ENCODE results near the gene TMLHE. TPM values are rescaled to one million over a fixed set of nuclear protein-coding genes. Genes with fewer than 3 reads are reported as not detected.
A peak's percentile ranks its signal among the peaks of the same experiment; 100 is the strongest.
"Not testable (repeated sequence)": the region's sequence is repeated elsewhere in the genome, so short reads cannot be mapped to it uniquely, and the experiment has no call there.

The TMLHE gene
- polyA plus RNA-seq: 10 to 100 TPM in 1 of 3 donors, 1 to 10 TPM in 2; 6.3 to 16.1 (median 9.3) TPM

DNA sequence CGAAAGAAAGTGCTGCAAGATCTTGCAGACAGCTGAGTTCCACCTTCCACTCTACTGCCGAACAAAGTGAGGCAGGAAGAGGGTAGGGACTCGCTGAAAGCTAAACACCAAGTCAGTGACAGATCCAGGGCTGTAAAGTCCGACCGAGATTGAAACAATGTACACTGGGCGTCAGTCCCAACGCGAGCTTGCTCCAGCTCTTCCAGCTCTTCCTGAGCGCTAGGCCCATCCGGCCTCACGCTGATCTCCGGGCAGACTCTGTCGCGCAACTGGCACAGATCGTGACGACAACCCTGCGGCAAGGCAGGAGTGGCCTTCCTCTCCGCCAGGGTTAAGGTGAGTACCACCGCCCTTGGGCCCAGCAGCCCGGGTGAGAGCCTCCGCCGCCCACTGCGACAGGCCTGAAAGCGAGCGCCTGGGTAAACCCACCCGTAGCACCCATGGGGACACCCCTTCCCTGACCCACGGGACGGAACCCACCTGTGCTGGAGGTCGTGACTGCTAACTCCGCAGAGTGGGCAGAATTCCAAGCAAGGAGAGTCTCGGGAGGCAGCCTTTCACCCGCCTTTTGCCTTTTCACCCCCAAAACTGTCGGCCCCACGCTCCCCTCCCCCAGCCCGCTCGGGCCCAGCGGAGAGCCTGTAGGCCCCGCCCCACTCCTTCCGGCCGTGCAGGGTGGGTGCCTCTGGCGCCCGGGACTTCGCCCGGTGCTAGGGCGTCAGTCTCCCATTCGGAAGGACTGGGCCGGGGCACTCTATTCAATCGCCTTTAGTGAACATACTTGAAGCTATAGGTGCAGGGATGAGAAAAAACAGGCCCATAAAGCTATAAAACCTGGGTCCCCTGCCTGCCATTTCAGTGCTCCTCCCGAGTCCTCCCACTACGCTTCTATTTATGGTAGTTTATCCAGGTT, at the start of gene TMLHE, which contains the start of gene SPRY3:
TSS of gene TMLHE (minus strand) at position 641 of the 913 bp plus-strand sequence. CDS start 67,676 bp downstream, outside the sequence.
TSS of gene SPRY3 (plus strand) at position 275 of the 913 bp plus-strand sequence.
- H3K27ac ChIP-seq (ENCODE audit: low read depth, low read length): peak within 1 kb of the TSS; percentile 81
- WGBS, 3 donors: 1 to 23% (median 1%) methylated on average over 37 to 50 of the region's 50 CpGs

DNA sequence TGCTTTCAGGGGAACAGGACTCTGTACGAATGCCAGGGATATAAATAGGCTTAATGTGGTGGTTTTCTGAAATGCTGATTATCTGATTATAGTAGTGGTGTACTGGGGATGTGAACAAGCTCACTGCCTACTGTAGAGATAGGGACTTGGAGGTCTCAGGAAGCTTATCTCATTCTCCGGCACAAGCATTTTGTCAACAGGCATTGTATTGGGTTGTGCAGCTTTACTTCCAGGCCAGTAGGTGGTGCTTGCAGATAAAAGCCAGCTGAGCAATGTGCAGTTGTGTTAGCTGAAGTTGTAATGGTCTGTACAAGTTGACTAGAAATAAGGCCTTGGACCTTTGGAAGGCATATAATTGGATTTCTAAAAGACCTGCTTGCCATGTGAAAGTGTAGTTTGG, 49.5 kb upstream of the TMLHE start:
- WGBS, 3 donors: 47 to 74% (median 56%) methylated on average over 2 of the region's 2 CpGs
- H3K27ac ChIP-seq (ENCODE audit: low read depth, low read length): no peak overlapping the region

GRCh38 chrX:155645180-155645579, 32.4 kb upstream of the TMLHE start:
- 78 to 100% (median 95%) methylated on average over 2 of the region's 2 CpGs for WGBS, 3 donors
- no peak overlapping the region for H3K27ac ChIP-seq (ENCODE audit: low read depth, low read length)

DNA sequence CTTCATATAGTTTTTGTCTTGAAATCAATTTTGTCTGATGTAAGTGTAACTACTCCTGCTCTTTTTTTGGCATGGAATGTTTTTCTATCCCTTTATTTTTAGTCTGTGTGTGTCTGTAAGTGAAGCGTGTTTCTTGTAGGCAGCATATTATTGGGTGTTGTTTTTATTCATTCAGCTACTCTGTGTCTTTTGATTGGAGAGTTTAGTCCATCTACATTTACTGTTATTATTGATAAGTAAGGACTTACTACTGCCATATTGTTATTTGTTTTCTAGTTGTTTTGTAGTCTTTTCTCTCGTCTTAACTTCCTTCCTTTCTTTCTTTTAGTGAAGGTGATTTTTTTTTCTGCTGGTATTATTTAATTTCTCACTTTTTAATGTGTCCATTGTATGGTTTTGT, 30.5 kb upstream of the TMLHE start:
- WGBS, 3 donors: 68 to 88% (median 84%) methylated on average over 2 of the region's 2 CpGs
- H3K27ac ChIP-seq (ENCODE audit: low read depth, low read length): no peak overlapping the region

DNA sequence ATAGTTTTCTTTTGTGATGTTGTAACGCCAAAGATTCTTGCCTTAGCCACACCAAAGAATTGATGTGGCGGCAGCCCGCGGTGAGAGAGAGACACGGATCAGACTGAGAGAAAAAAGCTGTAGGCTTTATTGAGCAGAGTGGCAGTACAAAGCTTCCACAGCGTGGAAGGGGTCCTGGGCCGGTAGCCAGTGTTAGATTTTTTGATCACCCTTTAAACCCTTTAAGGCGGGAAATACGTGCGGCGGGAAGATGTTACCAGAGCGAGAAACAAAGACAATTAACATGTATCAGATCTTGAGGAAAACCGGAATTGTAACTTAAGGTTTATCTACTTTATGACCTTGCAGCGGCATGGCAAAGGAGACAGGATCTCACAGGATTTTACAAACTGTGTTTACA, 28.6 kb upstream of the TMLHE start:
- H3K27ac ChIP-seq (ENCODE audit: low read depth, low read length): not testable (repeated sequence)
- 40 to 55% (median 48%) methylated on average over 14 of the region's 14 CpGs for WGBS, 3 donors

DNA sequence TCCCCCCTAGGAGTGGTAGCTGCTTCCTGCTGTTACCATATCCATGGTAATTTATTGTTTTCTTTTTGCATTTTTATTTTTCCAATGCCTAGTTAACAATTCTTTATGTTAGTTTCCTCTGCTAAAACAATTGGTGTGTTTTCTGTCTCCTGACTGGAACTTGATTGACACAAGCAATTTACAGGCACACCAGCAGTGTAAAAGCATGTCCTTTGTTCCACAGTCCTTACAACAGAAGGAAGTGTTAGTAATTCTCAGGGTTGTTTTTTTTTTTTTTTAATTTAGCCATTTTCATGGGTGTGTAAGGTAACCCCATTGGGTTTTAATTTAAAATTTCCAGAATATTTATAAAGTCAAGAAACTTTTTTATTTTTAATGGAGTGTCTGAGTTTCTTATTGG, 25.0 kb upstream of the TMLHE start:
- no peak overlapping the region for H3K27ac ChIP-seq (ENCODE audit: low read depth, low read length)

GRCh38 chrX:155635019-155635418, 22.3 kb upstream of the TMLHE start:
- WGBS, 3 donors: 95 to 100% (median 96%) methylated on average over 1 of the region's 1 CpG
- H3K27ac ChIP-seq (ENCODE audit: low read depth, low read length): not testable (repeated sequence)

DNA sequence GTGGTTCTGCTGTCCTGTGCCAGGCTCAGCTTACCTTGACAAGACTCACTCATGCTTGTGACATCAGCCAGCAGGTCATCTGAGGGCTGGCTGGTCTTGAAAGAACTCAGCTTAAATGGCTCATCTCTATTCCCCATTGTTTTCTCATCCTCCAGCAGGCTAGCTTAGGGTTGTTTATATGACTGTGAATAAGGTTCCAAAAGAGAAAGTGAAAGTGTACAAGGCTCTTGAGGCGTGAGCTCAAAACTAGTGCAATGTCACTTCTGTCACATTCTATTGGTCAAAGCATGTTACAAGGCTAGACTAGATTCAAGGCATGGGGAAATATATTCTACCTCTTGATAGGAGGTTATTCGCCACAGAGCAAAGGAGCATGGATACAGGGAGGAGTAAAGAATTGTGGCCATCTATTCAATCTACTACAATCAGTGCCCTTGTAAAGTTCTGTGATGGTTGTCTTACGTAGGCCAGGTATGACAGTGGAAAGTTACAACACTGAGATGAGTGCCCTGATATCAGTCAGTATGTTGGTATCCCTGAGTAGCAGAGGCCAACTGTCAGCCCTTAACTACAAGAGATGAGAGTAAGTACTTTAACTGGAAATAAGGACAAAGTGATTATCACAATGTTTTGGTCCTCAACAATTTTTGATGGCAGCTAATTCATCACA, 19.8 kb upstream of the TMLHE start:
- WGBS, 3 donors: 55 to 91% (median 59%) methylated on average over 3 of the region's 3 CpGs
- H3K27ac ChIP-seq (ENCODE audit: low read depth, low read length): no peak overlapping the region

DNA sequence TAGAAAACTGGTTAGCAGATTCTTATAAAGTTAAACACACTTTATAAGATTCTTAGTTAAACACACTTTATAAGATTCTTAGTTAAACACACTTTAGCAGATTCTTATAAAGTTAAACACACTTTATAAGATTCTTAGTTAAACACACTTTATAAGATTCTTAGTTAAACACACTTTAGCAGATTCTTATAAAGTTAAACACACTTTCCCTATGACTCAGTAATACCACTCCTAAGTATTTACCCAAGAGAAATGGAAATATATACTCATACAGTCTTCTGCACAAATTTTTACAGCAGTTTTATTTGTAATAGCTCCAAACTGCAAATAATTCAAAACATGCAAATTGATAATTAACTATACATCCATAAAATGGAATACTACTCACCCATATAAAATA, 7.4 kb upstream of the TMLHE start:
- not testable (repeated sequence) for H3K27ac ChIP-seq (ENCODE audit: low read depth, low read length)

DNA sequence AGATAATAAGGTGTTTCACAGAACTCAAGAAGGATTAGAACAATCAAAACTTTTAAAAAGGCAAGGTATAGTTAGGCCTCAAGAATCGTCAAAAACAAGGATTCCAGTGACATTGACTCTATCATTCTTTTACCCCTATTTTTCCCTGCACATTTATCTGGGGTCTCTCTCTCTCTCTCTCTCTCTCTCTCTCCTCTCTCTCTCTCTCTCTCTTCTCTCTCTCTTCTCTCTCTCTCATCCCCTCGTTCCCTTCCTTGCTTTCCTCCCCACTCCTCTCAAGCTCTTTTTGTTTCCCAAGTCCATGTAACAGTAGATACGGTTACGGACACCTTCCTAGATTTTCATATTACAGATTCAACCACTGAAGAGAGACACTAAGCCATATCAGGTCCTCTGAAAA, 3.2 kb upstream of the TMLHE start:
- no peak overlapping the region for H3K27ac ChIP-seq (ENCODE audit: low read depth, low read length)

GRCh38 chrX:155613927-155614559, 1.3 kb upstream of the TMLHE start:
- H3K27ac ChIP-seq (ENCODE audit: low read depth, low read length): no peak overlapping the region

More for the DNA sequence above, 3.2 kb upstream of the TMLHE start:
- WGBS, 3 donors: 78 to 86% (median 85%) methylated on average over 4 of the region's 4 CpGs

DNA sequence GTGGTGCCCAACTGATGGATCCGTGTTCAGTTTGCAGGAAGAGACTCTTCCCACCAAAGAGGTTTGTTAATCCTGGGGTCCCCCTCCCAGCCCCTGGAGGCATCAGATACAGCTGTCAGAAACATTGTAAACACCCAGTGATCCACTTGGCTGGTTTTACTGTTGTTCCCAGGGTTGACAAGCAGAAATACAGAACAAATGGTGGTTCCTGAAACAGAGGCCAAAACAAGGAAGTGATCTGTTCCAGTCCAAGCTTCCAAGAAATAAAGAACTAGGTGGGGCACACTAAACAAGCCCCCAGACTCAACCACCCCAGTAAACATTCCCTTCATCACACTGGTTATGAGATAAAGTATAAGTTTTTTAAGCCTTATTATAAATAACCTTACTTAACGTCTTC, 1.4 kb downstream of the TMLHE start:
- WGBS, 3 donors: 25 to 37% (median 32%) methylated on average over 2 of the region's 2 CpGs
- H3K27ac ChIP-seq (ENCODE audit: low read depth, low read length): no peak overlapping the region

- H3K27ac ChIP-seq (ENCODE audit: low read depth, low read length): no peak overlapping the region
These were observed 19.8 kb downstream of the TMLHE start for GRCh38 chrX:155592981-155593380.

- H3K27ac ChIP-seq (ENCODE audit: low read depth, low read length): no peak overlapping the region
These were observed 20.4 kb downstream of the TMLHE start for GRCh38 chrX:155592331-155592730.

DNA sequence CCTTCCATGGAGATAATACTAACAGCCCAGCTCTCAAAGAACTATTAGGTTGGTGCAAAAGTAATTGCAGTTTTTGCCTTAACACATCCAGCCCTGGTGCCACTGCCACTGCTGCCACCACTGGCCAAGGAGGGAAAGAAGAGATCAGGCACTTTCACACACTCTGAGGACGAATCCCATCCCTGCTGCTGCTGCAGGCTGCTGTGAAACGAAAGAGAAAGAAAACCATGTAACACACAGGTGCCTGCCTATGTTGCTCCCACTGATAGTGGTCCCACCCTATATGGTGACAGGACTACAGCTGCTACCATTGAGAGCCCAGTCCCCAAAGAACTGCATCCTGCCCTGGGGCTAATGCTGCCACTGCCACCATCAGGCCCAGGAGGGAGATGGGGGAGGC, 35.1 kb downstream of the TMLHE start:
- no peak overlapping the region for H3K27ac ChIP-seq (ENCODE audit: low read depth, low read length)
- 50 to 100% (median 78%) methylated on average over 2 of the region's 2 CpGs for WGBS, 3 donors

DNA sequence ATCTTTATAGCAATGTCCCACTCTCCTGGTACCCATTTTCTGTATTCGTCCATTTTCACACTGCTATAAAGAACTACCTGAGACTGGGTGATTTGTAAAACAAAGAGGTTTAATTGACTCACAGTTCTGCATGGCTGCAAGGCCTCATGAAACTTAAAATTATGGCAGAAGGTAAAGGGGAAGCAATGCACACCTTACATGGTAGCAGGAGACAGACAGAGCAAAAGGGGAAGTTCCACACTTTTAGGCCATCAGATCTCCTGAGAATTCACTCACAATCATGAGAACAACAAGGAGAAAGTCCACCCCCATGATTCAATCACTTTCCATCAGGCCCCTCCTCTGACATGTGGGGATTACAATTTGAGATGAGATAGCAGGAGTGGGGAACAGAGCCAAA, 49.7 kb downstream of the TMLHE start:
- no peak overlapping the region for H3K27ac ChIP-seq (ENCODE audit: low read depth, low read length)
- 75% methylated on average over 1 of the region's 1 CpG; no CpG with 5 or more reads in 2 of the 3 donors for WGBS, 3 donors

GRCh38 chrX:155544881-155545280, 67.9 kb downstream of the TMLHE start:
- no peak overlapping the region for H3K27ac ChIP-seq (ENCODE audit: low read depth, low read length)
- 42 to 50% (median 43%) methylated on average over 2 of the region's 2 CpGs for WGBS, 3 donors

GRCh38 chrX:155535866-155536265, 76.9 kb downstream of the TMLHE start:
- 81 to 97% (median 94%) methylated on average over 1 of the region's 1 CpG for WGBS, 3 donors
- H3K27ac ChIP-seq (ENCODE audit: low read depth, low read length): no peak overlapping the region

- no peak overlapping the region for H3K27ac ChIP-seq (ENCODE audit: low read depth, low read length)
These were observed 78.0 kb downstream of the TMLHE start for GRCh38 chrX:155534800-155535199.

All from adipose tissue (tissue), 3 donors.